Neutrophil (primary cell): Measurements from ENCODE around the gene HYAL3.

Experiments
- H3K27ac ChIP-seq: fragments of 200-600 bp; sonication (generic); 2 replicates; pipeline ENCODE4 v1.5.1; 2016; ENCODE audit warnings: mild to moderate bottlenecking, moderate library complexity
- H3K27me3 ChIP-seq: fragments of 200-600 bp; sonication (generic); 2 replicates; pipeline ENCODE4 v1.6.0; 2016; ENCODE audit warnings: mild to moderate bottlenecking
- H3K36me3 ChIP-seq: fragments of 200-600 bp; sonication (generic); 2 replicates; pipeline ENCODE4 v1.5.1; 2017
- H3K4me1 ChIP-seq, 2 experiments: fragments of 200-600 bp in 1 of 2; sonication (generic) in 1 of 2; 1 replicate in 1 of 2; 2 replicates in 1 of 2; pipeline versions ENCODE4 v1.5.1 to v1.6.1; 2013 to 2016; ENCODE audit warnings: low read depth in 1 of 2, low read length in 1 of 2, mild to moderate bottlenecking in 1 of 2, moderate library complexity in 1 of 2; ENCODE audit not compliant: control insufficient read depth in 1 of 2, insufficient read depth in 1 of 2
- H3K4me3 ChIP-seq, 2 experiments: fragments of 200-600 bp in 1 of 2; sonication (generic) in 1 of 2; 1 replicate in 1 of 2; 2 replicates in 1 of 2; pipeline ENCODE4 v1.5.1; 2013 to 2016; ENCODE audit warnings: low read depth in 1 of 2, low read length in 1 of 2, mild to moderate bottlenecking in 1 of 2, moderate library complexity in 1 of 2
- H3K9me3 ChIP-seq: fragments of 200-600 bp; sonication (generic); 2 replicates; pipeline ENCODE4 v1.5.1; 2016
- CTCF ChIP-seq: fragments of 200-600 bp; sonication (generic); IDR thresholded peaks from 2 replicates; pipeline ENCODE4 v1.5.1; 2016; ENCODE audit warnings: antibody characterized with exemption

HYAL3 gene

GRCh38 chr3:50266836-50267235 is 32.4 kb downstream of the HYAL3 start:
- no peaks in the 10 kb centered on the region for H3K4me1 ChIP-seq
- TF ChIP-seq CTCF, result no peak
- no peaks in the 10 kb centered on the region for H3K9me3 ChIP-seq
- H3K4me3 ChIP-seq, result no peak overlapping the region
- peaks cover 13% of the 10 kb centered on the region for H3K36me3 ChIP-seq
- no peak overlapping the region for H3K27ac ChIP-seq
- H3K27me3 ChIP-seq, result peaks cover 49% of the 10 kb centered on the region

DNA sequence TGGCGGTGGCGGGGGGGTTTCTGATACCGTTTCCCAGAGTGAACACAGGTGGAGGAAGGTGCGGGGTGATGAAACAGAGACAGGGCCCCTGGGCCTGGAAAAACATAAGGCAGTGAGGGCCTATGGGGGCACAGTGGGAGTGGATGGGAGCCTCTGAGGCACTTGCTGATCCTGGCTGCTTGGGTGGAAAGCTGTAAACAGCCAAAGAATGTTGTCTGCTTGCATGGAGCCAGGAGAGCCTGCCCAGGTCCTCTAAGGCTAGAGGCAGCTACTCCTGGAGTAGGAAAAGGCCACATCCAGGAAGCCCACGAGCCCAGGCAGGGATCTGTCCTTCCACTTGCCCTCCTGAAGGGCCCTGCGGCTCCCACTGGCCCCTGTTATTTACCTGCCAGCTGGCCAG is 33.2 kb downstream of the HYAL3 start:
- no peaks in the 10 kb centered on the region for H3K9me3 ChIP-seq
- no peak overlapping the region for H3K27ac ChIP-seq
- H3K4me1 ChIP-seq, result peaks cover under 1 to 1% of the 10 kb centered on the region in 2 experiments
- peaks cover 49% of the 10 kb centered on the region for H3K27me3 ChIP-seq
- H3K36me3 ChIP-seq, result peaks cover 18% of the 10 kb centered on the region
- no peak overlapping the region for H3K4me3 ChIP-seq
- no peak for TF ChIP-seq CTCF

- H3K36me3 ChIP-seq, result peaks cover 21% of the 10 kb centered on the region
- no peak overlapping the region for H3K27ac ChIP-seq
- no peak overlapping the region for H3K4me3 ChIP-seq
- peaks cover 5 to 6% of the 10 kb centered on the region in 2 experiments for H3K4me1 ChIP-seq
- no peaks in the 10 kb centered on the region for H3K9me3 ChIP-seq
- peaks cover 49% of the 10 kb centered on the region for H3K27me3 ChIP-seq
- no peak for TF ChIP-seq CTCF
These were observed 33.6 kb downstream of the HYAL3 start for GRCh38 chr3:50265571-50265970.

- no peaks in the 10 kb centered on the region for H3K9me3 ChIP-seq
- TF ChIP-seq CTCF, result no peak
- no peak overlapping the region for H3K27ac ChIP-seq
- H3K4me1 ChIP-seq, result peaks cover 9 to 11% of the 10 kb centered on the region in 2 experiments
- peaks cover 21% of the 10 kb centered on the region for H3K36me3 ChIP-seq
- H3K27me3 ChIP-seq, result peaks cover 49% of the 10 kb centered on the region
- H3K4me3 ChIP-seq, result no peak overlapping the region
These were observed 34.2 kb downstream of the HYAL3 start for GRCh38 chr3:50264964-50265485.

GRCh38 chr3:50264383-50264963 is 34.7 kb downstream of the HYAL3 start:
- Histone ChIP-seq H3K9me3 (no peaks in the 10 kb centered on the region), H3K36me3 (peaks cover 24% of the 10 kb centered on the region), H3K27ac (no peak overlapping the region), H3K27me3 (peaks cover 49% of the 10 kb centered on the region), H3K4me3 (no peak overlapping the region), H3K4me1 (peaks cover 13 to 16% of the 10 kb centered on the region in 2 experiments)
- TF ChIP-seq CTCF, result no peak
